Measurements from ENCODE around the gene RYR3. TPM values are rescaled to one million over a fixed set of nuclear protein-coding genes. Genes with fewer than 3 reads are reported as not detected.

The RYR3 gene
- total and polyA plus RNA-seq, 2 of the 13 experiments (the other 11 are each of a cell fraction or from before 2014, with no cell fraction given), result not detected

- H3K27me3 ChIP-seq (ENCODE audit: control insufficient read depth in 1 of 2, insufficient read depth in 2 of 2, low read length in 2 of 2), result no peaks in the 10 kb centered on the region
- no peak for ATAC-seq
- H3K4me2 ChIP-seq (ENCODE audit: low read depth, low read length), result no peak overlapping the region
- no peak for FAIRE-seq
- no peak for DNase-seq (ENCODE audit: low spot score)
- H3K4me1 ChIP-seq (ENCODE audit: insufficient read depth, low read length), result no peaks in the 10 kb centered on the region
- no peak overlapping the region for H3K9ac ChIP-seq (ENCODE audit: insufficient read depth, low read depth, low read length)
- no peaks in the 10 kb centered on the region for H4K20me1 ChIP-seq (ENCODE audit: insufficient read depth, low read length)
- no peak overlapping the region for H3K27ac ChIP-seq (ENCODE audit: extremely low read length, insufficient read depth, low read length)
- intact Hi-C loops (cut with micrococcal nuclease; ENCODE audit: unreplicated experiment), result no loop called here
- no TSS peak for BruUV-seq (replicated peaks)
- TF ChIP-seq SMARCE1 (IDR thresholded peaks at IDR 0.05; ENCODE audit: borderline replicate concordance) (no peak), HDAC2 (CRISPR knock-in tag; IDR thresholded peaks at IDR 0.05) (no peak), ZBTB20 (CRISPR knock-in tag; IDR thresholded peaks at IDR 0.05; ENCODE audit: borderline replicate concordance, low read depth) (no peak), ZKSCAN1 (IDR thresholded peaks at IDR 0.05; ENCODE audit: low read length) (no peak), GATAD1 (CRISPR knock-in tag; IDR thresholded peaks at IDR 0.05) (no peak), TP53 (CRISPR knock-in tag; conservative IDR thresholded peaks at IDR 0.05) (no peak), ZFAT (CRISPR knock-in tag; conservative IDR thresholded peaks at IDR 0.05) (no peak), SALL2 (CRISPR knock-in tag; IDR thresholded peaks at IDR 0.05) (no peak), ZNF615 (CRISPR knock-in tag; IDR thresholded peaks at IDR 0.05; ENCODE audit: borderline replicate concordance) (no peak)
- WGBS (ENCODE audit: low lambda C conversion rate), result 0% methylated on average over 2 of the region's 2 CpGs
- ChIA-PET CTCF (ENCODE audit: low intra/inter-chr PET ratio, low total read pairs) (no interaction called here), POLR2A (no interaction called here)
- H3K4me3 ChIP-seq (replicated peaks in 1 of 3; ENCODE audit: insufficient read depth in 1 of 3, low read depth in 2 of 3, low read length in 3 of 3), result no peak overlapping the region
- no peaks in the 10 kb centered on the region for H3K79me2 ChIP-seq (ENCODE audit: insufficient read depth, low read length)
- H3K9me3 ChIP-seq (ENCODE audit: low read length), result no peaks in the 10 kb centered on the region
- no peaks in the 10 kb centered on the region for H3K36me3 ChIP-seq (replicated peaks in 1 of 2; ENCODE audit: control insufficient read depth in 1 of 2, insufficient read depth in 2 of 2, low read length in 2 of 2)
- no peak overlapping the region for H2AFZ ChIP-seq (ENCODE audit: low read length)
- in situ Hi-C loops (cut with HindIII; ENCODE audit: extremely low pct_ligation_motif_present, low pct_unique_long_range_greater_than_20kb), result no loop called here
Observed at GRCh38 chr15:33324609-33325008, 13.8 kb downstream of the RYR3 start.

DNA sequence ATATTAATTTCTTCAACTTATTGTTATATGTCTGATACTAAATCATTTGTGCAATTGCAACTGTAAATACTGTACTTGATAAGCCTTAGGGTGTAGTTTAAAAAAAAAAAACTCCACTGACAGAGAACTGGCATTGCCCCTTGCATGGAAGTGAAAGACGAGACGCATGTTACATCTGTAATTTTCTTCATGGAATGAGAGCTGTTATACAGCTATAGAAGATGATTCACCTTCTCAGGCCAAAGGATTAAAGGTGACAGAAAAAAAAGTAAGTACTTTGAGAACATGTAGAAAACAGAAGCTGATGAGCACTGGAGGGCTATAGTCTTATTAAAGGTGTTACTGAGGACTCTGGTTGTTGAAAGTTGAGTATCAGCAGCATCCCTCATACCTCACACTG lies 16.1 kb downstream of the RYR3 start:
- ChIA-PET POLR2A (no interaction called here), CTCF (ENCODE audit: low intra/inter-chr PET ratio, low total read pairs) (no interaction called here)
- DNase-seq (ENCODE audit: low spot score) (no peak), ATAC-seq (no peak), FAIRE-seq (no peak)
- Histone ChIP-seq H3K79me2 (ENCODE audit: insufficient read depth, low read length) (no peaks in the 10 kb centered on the region), H3K4me1 (ENCODE audit: insufficient read depth, low read length) (no peaks in the 10 kb centered on the region), H3K4me3 (replicated peaks in 1 of 3; ENCODE audit: insufficient read depth in 1 of 3, low read depth in 2 of 3, low read length in 3 of 3) (no peak overlapping the region), H2AFZ (ENCODE audit: low read length) (no peak overlapping the region), H3K27ac (ENCODE audit: extremely low read length, insufficient read depth, low read length) (no peak overlapping the region), H3K9me3 (ENCODE audit: low read length) (no peaks in the 10 kb centered on the region), H3K4me2 (ENCODE audit: low read depth, low read length) (no peak overlapping the region), H3K9ac (ENCODE audit: insufficient read depth, low read depth, low read length) (no peak overlapping the region), H3K27me3 (ENCODE audit: control insufficient read depth in 1 of 2, insufficient read depth in 2 of 2, low read length in 2 of 2) (no peaks in the 10 kb centered on the region; a peak in 1 of 5 replicates), H4K20me1 (ENCODE audit: insufficient read depth, low read length) (no peaks in the 10 kb centered on the region), H3K36me3 (replicated peaks in 1 of 2; ENCODE audit: control insufficient read depth in 1 of 2, insufficient read depth in 2 of 2, low read length in 2 of 2) (no peaks in the 10 kb centered on the region)
- WGBS (ENCODE audit: low lambda C conversion rate), result 2% methylated on average over 2 of the region's 2 CpGs
- BruUV-seq (replicated peaks), result no TSS peak
- intact Hi-C loops (cut with micrococcal nuclease; ENCODE audit: unreplicated experiment), result no loop called here
- in situ Hi-C loops (cut with HindIII; ENCODE audit: extremely low pct_ligation_motif_present, low pct_unique_long_range_greater_than_20kb), result no loop called here
- TF ChIP-seq ZNF496 (CRISPR knock-in tag; IDR thresholded peaks at IDR 0.05; ENCODE audit: insufficient replicate concordance) (no peak), SAP130 (CRISPR knock-in tag; IDR thresholded peaks at IDR 0.05; ENCODE audit: low read depth) (no peak), ZBTB7B (CRISPR knock-in tag; IDR thresholded peaks at IDR 0.05) (no peak), TIGD3 (CRISPR knock-in tag; IDR thresholded peaks at IDR 0.05; ENCODE audit: borderline replicate concordance) (no peak), THYN1 (CRISPR knock-in tag; IDR thresholded peaks at IDR 0.05; ENCODE audit: borderline replicate concordance, low read depth) (no peak)
- TF ChIP-seq, protein P1, sequence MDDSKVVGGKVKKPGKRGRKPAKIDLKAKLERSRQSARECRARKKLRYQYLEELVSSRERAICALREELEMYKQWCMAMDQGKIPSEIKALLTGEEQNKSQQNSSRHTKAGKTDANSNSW (CRISPR knock-in tag; IDR thresholded peaks at IDR 0.05; ENCODE audit: borderline replicate concordance), result no peak
- TF ChIP-seq, protein P2, sequence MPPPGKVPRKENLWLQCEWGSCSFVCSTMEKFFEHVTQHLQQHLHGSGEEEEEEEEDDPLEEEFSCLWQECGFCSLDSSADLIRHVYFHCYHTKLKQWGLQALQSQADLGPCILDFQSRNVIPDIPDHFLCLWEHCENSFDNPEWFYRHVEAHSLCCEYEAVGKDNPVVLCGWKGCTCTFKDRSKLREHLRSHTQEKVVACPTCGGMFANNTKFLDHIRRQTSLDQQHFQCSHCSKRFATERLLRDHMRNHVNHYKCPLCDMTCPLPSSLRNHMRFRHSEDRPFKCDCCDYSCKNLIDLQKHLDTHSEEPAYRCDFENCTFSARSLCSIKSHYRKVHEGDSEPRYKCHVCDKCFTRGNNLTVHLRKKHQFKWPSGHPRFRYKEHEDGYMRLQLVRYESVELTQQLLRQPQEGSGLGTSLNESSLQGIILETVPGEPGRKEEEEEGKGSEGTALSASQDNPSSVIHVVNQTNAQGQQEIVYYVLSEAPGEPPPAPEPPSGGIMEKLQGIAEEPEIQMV (CRISPR knock-in tag; IDR thresholded peaks at IDR 0.05; ENCODE audit: low read depth), result no peak
- TF ChIP-seq, protein P3, sequence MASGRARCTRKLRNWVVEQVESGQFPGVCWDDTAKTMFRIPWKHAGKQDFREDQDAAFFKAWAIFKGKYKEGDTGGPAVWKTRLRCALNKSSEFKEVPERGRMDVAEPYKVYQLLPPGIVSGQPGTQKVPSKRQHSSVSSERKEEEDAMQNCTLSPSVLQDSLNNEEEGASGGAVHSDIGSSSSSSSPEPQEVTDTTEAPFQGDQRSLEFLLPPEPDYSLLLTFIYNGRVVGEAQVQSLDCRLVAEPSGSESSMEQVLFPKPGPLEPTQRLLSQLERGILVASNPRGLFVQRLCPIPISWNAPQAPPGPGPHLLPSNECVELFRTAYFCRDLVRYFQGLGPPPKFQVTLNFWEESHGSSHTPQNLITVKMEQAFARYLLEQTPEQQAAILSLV (CRISPR knock-in tag; IDR thresholded peaks at IDR 0.05; ENCODE audit: borderline replicate concordance), result no peak

Data from HepG2 (cell line).